ENCODE data around the gene SFI1.
A peak's percentile ranks its signal among the peaks of the same experiment; 100 is the strongest.
"Not testable (repeated sequence)": the region's sequence is repeated elsewhere in the genome, so short reads cannot be mapped to it uniquely, and the experiment has no call there.

The SFI1 gene

DNA sequence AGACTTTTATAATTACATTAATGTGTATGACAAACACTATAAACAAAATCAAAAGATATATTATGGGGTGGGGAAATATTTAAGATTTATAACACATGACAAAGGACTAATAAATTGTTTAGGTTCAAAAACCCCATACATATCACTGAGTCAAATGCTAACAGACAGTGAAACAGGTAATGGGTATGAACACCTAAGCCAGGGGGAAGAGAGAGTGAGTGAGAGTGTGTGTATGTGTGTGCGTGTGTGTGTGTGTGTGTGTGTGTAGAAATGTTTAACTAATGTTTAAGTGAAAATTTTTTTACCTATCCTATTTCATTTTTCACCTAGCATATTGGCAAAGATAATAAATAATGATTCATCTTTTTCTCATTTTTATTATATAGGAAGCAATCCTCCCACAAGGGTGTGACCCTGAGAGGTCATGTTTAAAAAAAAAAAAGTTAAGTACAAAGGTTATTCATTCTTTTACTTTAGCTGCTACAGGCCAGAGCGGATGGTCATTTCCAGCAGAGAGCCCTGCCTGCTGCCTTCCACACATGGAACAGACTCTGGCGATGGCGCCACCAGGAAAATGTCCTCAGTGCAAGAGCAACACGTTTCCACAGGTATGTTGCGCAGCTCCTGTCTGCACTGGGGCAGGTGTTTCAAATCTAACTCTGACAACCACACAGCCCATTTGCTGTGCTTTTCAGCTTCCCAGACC, 92.8 kb downstream of the SFI1 start:
- no peak overlapping the region for H3K27ac ChIP-seq (ENCODE audit: low read length)
- H3K36me3 ChIP-seq (ENCODE audit: control insufficient read depth in 2 of 2, insufficient read depth in 2 of 2, low read length in 2 of 2), result peaks cover 23 to 25% of the 10 kb centered on the region in 2 donors
- no peaks in the 10 kb centered on the region for H3K9me3 ChIP-seq (ENCODE audit: control insufficient read depth in 2 of 2, low read length in 2 of 2)
- H3K4me3 ChIP-seq (ENCODE audit: low read length in 2 of 2), result no peak overlapping the region
- no peaks in the 10 kb centered on the region for H3K4me1 ChIP-seq (ENCODE audit: control insufficient read depth, insufficient read depth, low read length)
- no peak overlapping the region for H3K9ac ChIP-seq (ENCODE audit: low read length in 2 of 2)
- no peaks in the 10 kb centered on the region for H3K27me3 ChIP-seq (ENCODE audit: control insufficient read depth in 1 of 2, insufficient read depth in 2 of 2, low read length in 2 of 2)

DNA sequence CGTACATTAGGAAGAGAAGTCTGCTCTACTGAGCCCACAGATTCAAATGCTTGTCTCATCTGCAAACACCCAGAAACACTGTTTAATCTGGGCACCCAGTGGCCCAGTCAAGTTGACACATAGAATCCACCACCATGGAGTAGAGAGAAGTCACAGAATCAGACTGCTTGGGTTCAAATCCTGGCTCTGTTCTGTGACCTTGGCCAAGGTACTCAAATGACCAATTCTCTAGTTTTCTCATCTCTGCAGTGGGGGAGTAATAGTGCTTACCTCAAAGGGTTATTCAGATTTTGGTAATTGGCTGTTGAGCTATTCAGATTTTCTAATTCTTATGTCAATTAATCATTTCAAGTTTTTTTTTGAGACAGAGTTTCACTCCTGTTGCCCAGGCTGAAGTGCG, 93.8 kb downstream of the SFI1 start:
- not testable (repeated sequence) for H3K27me3 ChIP-seq (ENCODE audit: control insufficient read depth in 1 of 2, insufficient read depth in 2 of 2, low read length in 2 of 2); H3K4me1 ChIP-seq (ENCODE audit: control insufficient read depth, insufficient read depth, low read length)

DNA sequence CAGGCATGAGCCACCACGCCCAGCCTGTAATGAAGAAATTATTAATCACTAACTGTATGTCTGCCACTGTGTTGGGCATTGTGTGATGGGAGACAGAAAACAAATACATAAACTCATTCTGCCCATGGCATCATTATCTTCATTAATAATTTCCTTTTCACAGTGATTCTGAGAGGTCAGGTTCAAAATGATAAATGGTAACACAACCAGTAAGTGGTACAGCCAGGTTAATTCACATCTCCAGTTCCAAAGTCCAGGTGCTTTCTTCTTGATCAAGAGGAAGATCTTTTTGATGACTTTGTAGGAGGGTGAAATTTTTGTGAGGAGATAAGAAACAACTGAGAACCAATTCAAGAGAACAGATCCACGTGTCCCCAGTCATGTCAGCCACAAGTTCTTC, 98.9 kb downstream of the SFI1 start:
- Histone ChIP-seq H3K9me3 (ENCODE audit: control insufficient read depth in 2 of 2, low read length in 2 of 2) (no peaks in the 10 kb centered on the region), H3K9ac (ENCODE audit: low read length in 2 of 2) (no peak overlapping the region), H3K36me3 (ENCODE audit: control insufficient read depth in 2 of 2, insufficient read depth in 2 of 2, low read length in 2 of 2) (no peaks in the 10 kb centered on the region), H3K27me3 (ENCODE audit: control insufficient read depth in 1 of 2, insufficient read depth in 2 of 2, low read length in 2 of 2) (no peaks in the 10 kb centered on the region), H3K27ac (ENCODE audit: low read length) (no peak overlapping the region), H3K4me3 (ENCODE audit: low read length in 2 of 2) (no peak overlapping the region), H3K4me1 (ENCODE audit: control insufficient read depth, insufficient read depth, low read length) (no peaks in the 10 kb centered on the region)

More for the DNA sequence above, 93.8 kb downstream of the SFI1 start:
- not testable (repeated sequence) for H3K4me3 ChIP-seq (ENCODE audit: low read length in 2 of 2); H3K9ac ChIP-seq (ENCODE audit: low read length in 2 of 2); H3K27ac ChIP-seq (ENCODE audit: low read length); H3K9me3 ChIP-seq (ENCODE audit: control insufficient read depth in 2 of 2, low read length in 2 of 2)
- H3K36me3 ChIP-seq (ENCODE audit: control insufficient read depth in 2 of 2, insufficient read depth in 2 of 2, low read length in 2 of 2), result peaks cover 19 to 21% of the 10 kb centered on the region in 2 donors

DNA sequence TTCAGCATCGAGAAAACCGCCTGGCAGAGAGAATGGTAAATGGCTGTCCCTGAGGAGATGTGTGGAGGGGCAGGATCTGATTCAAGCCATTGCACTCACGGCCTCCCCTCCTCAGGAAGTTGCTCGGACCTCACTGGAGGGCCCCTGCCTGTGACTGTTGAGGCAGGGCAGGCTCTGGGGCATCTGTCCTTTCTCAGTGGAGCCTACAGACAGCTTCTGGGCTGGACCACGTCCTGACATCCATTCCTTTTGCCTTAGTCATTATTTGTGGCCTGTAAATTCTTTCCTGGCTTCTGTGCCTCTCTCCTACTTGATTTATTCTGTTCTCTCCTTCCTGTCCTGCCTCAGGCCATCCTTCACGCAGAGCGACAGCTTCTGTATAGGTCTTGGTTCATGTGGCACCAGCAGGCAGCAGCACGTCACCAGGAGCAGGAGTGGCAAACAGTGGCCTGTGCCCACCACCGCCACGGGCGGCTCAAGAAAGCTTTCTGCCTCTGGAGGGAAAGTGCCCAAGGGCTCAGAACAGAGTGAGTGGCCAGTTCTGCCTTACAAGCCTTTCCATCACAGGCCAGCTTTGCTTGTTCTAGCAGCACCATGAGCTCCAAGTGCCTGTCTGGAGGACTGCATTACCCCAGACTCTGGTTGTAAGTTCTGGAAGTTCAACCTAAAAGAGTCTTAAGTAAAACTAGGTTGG, 106.1 kb downstream of the SFI1 start:
- Histone ChIP-seq H3K9me3 (ENCODE audit: control insufficient read depth in 2 of 2, low read length in 2 of 2) (no peaks in the 10 kb centered on the region), H3K27ac (ENCODE audit: low read length) (peak overlapping the region; percentile 92), H3K4me1 (ENCODE audit: control insufficient read depth, insufficient read depth, low read length) (peaks cover 22% of the 10 kb centered on the region), H3K27me3 (ENCODE audit: control insufficient read depth in 1 of 2, insufficient read depth in 2 of 2, low read length in 2 of 2) (no peaks in the 10 kb centered on the region), H3K4me3 (ENCODE audit: low read length in 2 of 2) (no peak overlapping the region), H3K36me3 (ENCODE audit: control insufficient read depth in 2 of 2, insufficient read depth in 2 of 2, low read length in 2 of 2) (peaks cover 0 to 2% of the 10 kb centered on the region in 2 donors), H3K9ac (ENCODE audit: low read length in 2 of 2) (peak overlapping the region in 1 of 2 donors; percentile 62)

DNA sequence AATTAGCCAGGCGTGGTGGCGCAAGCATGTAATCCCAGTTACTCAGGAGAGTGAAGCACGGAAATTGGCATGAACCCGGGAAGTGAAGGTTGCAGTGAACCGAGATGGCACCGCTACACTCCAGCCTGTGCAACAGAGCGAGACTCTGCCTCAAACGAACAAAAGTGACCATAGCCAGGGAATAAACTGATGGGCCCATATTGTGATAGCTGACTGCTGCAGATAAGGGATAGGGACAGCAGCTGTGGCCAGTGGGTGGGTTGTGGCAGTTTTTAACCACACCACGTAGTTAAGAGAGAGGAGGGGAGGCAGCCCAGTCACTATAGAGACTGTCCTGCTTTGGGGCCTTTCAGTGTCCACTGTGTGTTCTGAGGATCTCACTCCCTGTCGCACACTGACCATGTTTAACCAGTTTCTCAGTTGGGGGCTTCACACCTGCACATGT, 106.8 kb downstream of the SFI1 start:
- Histone ChIP-seq H3K27ac (ENCODE audit: low read length) (peak overlapping the region; percentile 92), H3K9me3 (ENCODE audit: control insufficient read depth in 2 of 2, low read length in 2 of 2) (no peaks in the 10 kb centered on the region), H3K4me3 (ENCODE audit: low read length in 2 of 2) (no peak overlapping the region), H3K9ac (ENCODE audit: low read length in 2 of 2) (no peak overlapping the region), H3K36me3 (ENCODE audit: control insufficient read depth in 2 of 2, insufficient read depth in 2 of 2, low read length in 2 of 2) (peaks cover 0 to 3% of the 10 kb centered on the region in 2 donors), H3K27me3 (ENCODE audit: control insufficient read depth in 1 of 2, insufficient read depth in 2 of 2, low read length in 2 of 2) (no peaks in the 10 kb centered on the region), H3K4me1 (ENCODE audit: control insufficient read depth, insufficient read depth, low read length) (peaks cover 22% of the 10 kb centered on the region)

DNA sequence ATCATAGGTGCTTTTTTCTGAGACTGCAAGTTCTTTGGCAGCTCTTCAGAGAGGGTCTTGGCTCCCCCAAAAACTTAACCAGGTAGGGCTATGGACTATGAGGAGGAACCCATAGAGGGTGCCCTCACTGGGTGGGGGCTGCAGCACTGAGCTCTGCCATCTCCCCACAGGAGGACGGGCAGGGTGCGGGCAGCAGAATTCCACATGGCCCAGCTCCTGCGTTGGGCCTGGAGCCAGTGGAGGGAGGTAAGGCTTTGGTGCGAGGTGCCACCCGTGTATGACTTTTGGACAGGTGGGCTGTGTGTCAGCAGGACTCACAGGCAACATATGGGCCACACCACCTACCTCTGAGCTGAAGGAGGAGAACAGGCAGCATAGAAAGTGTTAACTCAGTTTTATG, 107.2 kb downstream of the SFI1 start:
- Histone ChIP-seq H3K9ac (ENCODE audit: low read length in 2 of 2) (no peak overlapping the region), H3K27ac (ENCODE audit: low read length) (peak overlapping the region; percentile 92), H3K4me1 (ENCODE audit: control insufficient read depth, insufficient read depth, low read length) (peaks cover 22% of the 10 kb centered on the region), H3K36me3 (ENCODE audit: control insufficient read depth in 2 of 2, insufficient read depth in 2 of 2, low read length in 2 of 2) (peaks cover 0 to 6% of the 10 kb centered on the region in 2 donors), H3K9me3 (ENCODE audit: control insufficient read depth in 2 of 2, low read length in 2 of 2) (no peaks in the 10 kb centered on the region), H3K27me3 (ENCODE audit: control insufficient read depth in 1 of 2, insufficient read depth in 2 of 2, low read length in 2 of 2) (no peaks in the 10 kb centered on the region), H3K4me3 (ENCODE audit: low read length in 2 of 2) (no peak overlapping the region)

DNA sequence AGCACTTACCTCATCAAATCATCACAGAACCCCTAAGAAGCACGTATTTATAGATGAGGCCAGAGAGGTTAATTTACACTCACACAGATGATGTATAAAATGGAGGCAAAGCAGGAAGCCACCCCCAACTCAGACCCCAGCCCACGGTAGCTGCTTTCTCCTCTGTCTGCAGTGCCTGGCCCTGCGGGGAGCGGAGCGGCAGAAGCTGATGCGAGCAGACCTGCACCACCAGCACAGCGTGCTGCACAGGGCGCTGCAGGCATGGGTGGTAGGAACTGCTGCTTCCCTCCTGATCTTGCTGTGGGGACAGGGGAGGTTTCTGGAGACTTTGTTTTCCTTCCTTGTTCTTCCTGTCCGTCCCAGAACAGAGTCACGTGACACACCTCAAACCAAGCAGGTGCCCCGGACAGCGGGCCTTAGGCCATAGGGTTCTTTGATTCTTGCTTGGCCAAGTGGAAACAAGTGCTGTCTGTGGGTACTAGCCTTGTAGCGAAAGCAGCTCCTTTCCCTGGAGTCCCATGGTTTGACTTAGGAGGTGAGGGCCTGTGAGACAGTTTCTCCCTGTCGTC, 107.9 kb downstream of the SFI1 start:
- H3K9ac ChIP-seq (ENCODE audit: low read length in 2 of 2), result no peak overlapping the region
- peaks cover 22% of the 10 kb centered on the region for H3K4me1 ChIP-seq (ENCODE audit: control insufficient read depth, insufficient read depth, low read length)
- peak overlapping the region; percentile 92 for H3K27ac ChIP-seq (ENCODE audit: low read length)
- H3K9me3 ChIP-seq (ENCODE audit: control insufficient read depth in 2 of 2, low read length in 2 of 2), result no peaks in the 10 kb centered on the region
- H3K27me3 ChIP-seq (ENCODE audit: control insufficient read depth in 1 of 2, insufficient read depth in 2 of 2, low read length in 2 of 2), result no peaks in the 10 kb centered on the region
- no peak overlapping the region for H3K4me3 ChIP-seq (ENCODE audit: low read length in 2 of 2)
- H3K36me3 ChIP-seq (ENCODE audit: control insufficient read depth in 2 of 2, insufficient read depth in 2 of 2, low read length in 2 of 2), result peaks cover 0 to 6% of the 10 kb centered on the region in 2 donors

DNA sequence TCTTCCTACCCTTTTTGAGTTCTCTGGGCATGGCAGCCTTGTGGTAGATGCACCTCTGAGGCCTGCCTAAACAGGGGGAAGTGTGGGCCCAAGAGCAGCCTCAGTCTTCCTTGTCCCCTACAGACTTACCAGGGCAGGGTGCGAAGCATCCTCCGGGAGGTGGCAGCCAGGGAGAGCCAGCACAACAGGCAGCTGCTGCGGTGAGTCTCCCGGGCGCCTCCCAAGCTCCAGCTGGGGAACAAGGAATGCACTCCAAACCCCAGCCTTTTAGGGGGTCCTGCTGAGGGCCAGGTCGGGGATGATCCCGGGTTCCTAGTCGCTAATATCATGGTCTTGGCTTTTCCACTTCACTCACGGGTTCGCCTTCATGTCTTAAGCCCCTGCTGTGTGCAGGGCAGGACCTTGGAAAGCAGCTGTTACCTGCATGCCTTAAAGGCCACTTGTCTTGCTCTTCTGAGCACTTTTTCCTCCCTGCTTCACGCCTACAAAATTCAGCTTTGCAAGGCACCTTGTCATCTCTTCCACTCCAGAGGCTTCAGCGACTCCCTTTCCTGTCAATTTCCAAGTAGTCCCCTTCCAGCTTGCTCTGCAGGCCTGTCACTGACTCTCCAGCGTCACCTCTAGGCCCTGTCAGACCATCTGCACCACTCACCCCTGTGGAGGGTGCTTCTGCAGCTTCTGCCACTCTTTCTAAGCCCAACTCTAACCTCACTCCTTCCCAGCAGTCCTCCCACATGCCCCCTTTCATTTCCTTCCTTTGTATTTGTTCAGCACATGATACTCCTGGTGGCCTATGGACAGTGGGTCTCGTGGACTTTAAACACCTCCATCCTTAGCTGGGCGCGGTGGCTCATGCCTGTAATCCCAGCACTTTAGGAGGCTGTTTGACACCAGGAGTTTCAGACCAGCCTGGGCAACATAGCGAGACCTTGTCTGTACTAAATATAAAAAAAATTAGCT, 108.7 kb downstream of the SFI1 start:
- no peaks in the 10 kb centered on the region for H3K27me3 ChIP-seq (ENCODE audit: control insufficient read depth in 1 of 2, insufficient read depth in 2 of 2, low read length in 2 of 2)
- no peaks in the 10 kb centered on the region for H3K9me3 ChIP-seq (ENCODE audit: control insufficient read depth in 2 of 2, low read length in 2 of 2)
- H3K4me1 ChIP-seq (ENCODE audit: control insufficient read depth, insufficient read depth, low read length), result peaks cover 22% of the 10 kb centered on the region
- H3K4me3 ChIP-seq (ENCODE audit: low read length in 2 of 2), result no peak overlapping the region
- H3K27ac ChIP-seq (ENCODE audit: low read length), result no peak overlapping the region
- H3K36me3 ChIP-seq (ENCODE audit: control insufficient read depth in 2 of 2, insufficient read depth in 2 of 2, low read length in 2 of 2), result peaks cover 0 to 6% of the 10 kb centered on the region in 2 donors
- H3K9ac ChIP-seq (ENCODE audit: low read length in 2 of 2), result no peak overlapping the region

DNA sequence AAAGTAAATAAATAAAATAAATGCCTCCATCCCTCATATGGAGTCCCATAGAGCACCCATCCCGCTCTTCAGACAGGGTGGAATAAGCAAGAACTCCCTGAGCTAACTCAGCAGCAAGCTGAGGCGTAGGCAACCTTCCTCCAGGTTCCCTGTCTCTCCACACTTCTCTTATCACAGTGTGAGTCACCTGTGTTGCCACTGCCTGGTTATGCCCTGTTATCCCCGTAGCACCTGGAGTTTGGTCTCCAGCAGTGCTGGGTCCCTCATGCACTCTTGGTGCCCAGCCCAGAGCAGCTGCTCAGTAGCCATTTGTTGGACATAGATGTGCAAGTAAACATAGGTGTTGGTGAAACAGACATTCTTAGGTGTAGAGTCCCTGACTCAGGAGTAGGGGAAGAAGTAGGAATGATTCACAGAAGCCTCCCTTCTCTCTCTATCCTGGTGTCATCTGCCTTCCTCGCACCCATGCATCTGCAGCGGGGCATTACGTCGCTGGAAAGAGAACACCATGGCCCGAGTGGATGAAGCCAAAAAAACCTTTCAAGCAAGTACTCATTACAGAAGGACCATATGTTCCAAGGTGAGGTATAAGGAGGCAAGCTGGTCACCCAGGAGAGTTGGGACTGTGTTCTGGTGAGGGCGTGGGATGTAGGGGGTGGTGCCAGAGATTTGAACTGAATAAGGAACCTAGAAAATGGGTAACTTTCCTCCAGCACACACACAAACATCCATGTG, 109.7 kb downstream of the SFI1 start:
- no peak overlapping the region for H3K27ac ChIP-seq (ENCODE audit: low read length)
- H3K4me3 ChIP-seq (ENCODE audit: low read length in 2 of 2), result no peak overlapping the region
- H3K9ac ChIP-seq (ENCODE audit: low read length in 2 of 2), result no peak overlapping the region
- no peaks in the 10 kb centered on the region for H3K27me3 ChIP-seq (ENCODE audit: control insufficient read depth in 1 of 2, insufficient read depth in 2 of 2, low read length in 2 of 2)
- peaks cover 28% of the 10 kb centered on the region for H3K4me1 ChIP-seq (ENCODE audit: control insufficient read depth, insufficient read depth, low read length)
- no peaks in the 10 kb centered on the region for H3K9me3 ChIP-seq (ENCODE audit: control insufficient read depth in 2 of 2, low read length in 2 of 2)
- peaks cover 0 to 6% of the 10 kb centered on the region in 2 donors for H3K36me3 ChIP-seq (ENCODE audit: control insufficient read depth in 2 of 2, insufficient read depth in 2 of 2, low read length in 2 of 2)

DNA sequence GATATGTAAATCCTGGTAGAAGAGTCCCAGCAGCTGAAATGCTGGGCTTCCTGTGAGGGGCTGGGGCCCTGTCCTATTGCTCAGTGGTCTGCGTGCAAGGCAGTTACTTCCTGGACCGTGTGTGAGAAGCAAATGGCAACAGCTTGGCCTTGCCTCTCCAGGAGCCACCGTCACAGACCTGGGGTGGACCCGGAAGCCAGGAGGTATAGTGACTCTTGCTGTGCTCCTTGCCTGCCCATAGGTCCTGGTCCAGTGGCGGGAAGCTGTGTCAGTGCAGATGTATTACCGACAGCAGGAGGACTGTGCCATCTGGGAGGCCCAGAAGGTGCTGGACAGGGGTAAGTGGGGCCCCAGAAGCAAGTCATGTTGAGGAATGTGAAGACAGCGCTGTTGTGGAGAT, 111.4 kb downstream of the SFI1 start:
- no peak overlapping the region for H3K9ac ChIP-seq (ENCODE audit: low read length in 2 of 2)
- peaks cover 0 to 6% of the 10 kb centered on the region in 2 donors for H3K36me3 ChIP-seq (ENCODE audit: control insufficient read depth in 2 of 2, insufficient read depth in 2 of 2, low read length in 2 of 2)
- H3K9me3 ChIP-seq (ENCODE audit: control insufficient read depth in 2 of 2, low read length in 2 of 2), result no peaks in the 10 kb centered on the region
- H3K4me3 ChIP-seq (ENCODE audit: low read length in 2 of 2), result no peak overlapping the region
- peaks cover 25% of the 10 kb centered on the region for H3K4me1 ChIP-seq (ENCODE audit: control insufficient read depth, insufficient read depth, low read length)
- H3K27me3 ChIP-seq (ENCODE audit: control insufficient read depth in 1 of 2, insufficient read depth in 2 of 2, low read length in 2 of 2), result no peaks in the 10 kb centered on the region
- H3K27ac ChIP-seq (ENCODE audit: low read length), result no peak overlapping the region
